Measurements from ENCODE around the gene FAM20A. TPM values are rescaled to one million over a fixed set of nuclear protein-coding genes. Genes with fewer than 3 reads are reported as not detected.

The FAM20A gene
- polyA plus RNA-seq, 1 donor (not counting 4 experiments of a cell fraction or from before 2014, with no cell fraction given), result not detected

DNA sequence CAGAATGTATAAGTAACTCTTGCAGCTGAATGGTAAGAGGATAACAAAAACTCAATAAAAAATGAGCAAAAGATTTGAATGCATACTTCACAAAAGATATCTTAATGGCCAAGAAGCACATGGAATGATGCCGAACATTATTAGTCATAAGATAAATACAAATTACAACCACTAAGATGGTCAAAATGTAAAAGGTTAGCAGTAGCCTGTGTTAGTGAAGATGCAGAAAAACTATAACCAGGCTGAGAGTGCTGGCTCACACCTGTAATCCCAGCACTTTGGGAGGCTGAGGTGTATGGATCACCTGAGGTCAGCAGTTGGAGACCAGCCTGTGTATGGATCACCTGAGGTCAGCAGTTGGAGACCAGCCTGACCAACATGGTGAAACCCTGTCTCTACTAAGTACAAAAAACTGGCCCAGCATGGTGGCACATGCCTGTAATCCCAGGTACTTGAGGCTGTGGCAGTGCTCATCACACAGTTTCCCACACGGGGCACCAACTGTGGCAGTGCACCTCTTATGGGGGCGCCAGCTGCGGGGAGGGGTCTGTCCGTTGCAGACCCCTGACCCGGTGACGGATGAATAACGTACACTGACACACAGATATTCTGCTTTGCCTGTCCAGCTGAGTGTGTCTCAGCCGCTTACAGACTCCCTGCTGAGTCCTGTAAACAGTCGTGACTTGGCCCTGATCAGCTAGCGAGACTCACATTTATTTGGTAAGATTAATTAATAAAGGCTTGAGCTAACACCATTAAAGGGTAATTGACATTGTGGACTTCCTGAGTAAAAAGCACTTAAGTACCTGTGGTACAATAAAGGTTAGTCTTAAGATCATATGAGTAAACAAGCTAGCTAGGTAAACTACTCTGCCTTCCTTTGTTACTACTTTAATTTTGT, 45.7 kb upstream of the FAM20A start:
- Histone ChIP-seq H3K27ac (ENCODE audit: control insufficient read depth, insufficient read depth, low read length) (no peak overlapping the region), H2AFZ (ENCODE audit: control insufficient read depth, low read length) (no peak overlapping the region), H3K36me3 (ENCODE audit: control insufficient read depth in 2 of 2, extremely low read depth in 1 of 2, insufficient read depth in 2 of 2, low read length in 2 of 2) (no peaks in the 10 kb centered on the region), H4K20me1 (ENCODE audit: control insufficient read depth, extremely low read depth, insufficient read depth, low read length) (no peaks in the 10 kb centered on the region), H3K27me3 (ENCODE audit: control insufficient read depth, extremely low read depth, insufficient read depth, low read length) (no peaks in the 10 kb centered on the region), H3K9me1 (ENCODE audit: control insufficient read depth, extremely low read depth, insufficient read depth, low read length) (no peaks in the 10 kb centered on the region), H3K9ac (ENCODE audit: control insufficient read depth, extremely low read depth, insufficient read depth, low read length) (no peak overlapping the region), H3K4me3 (ENCODE audit: control insufficient read depth in 2 of 3, extremely low read depth in 1 of 3, insufficient read depth in 2 of 3, low read depth in 1 of 3, low read length in 3 of 3) (no peak overlapping the region), H3K4me1 (ENCODE audit: control insufficient read depth, extremely low read depth, insufficient read depth, low read length) (no peaks in the 10 kb centered on the region), H3K9me3 (ENCODE audit: control insufficient read depth, low read depth, low read length) (no peaks in the 10 kb centered on the region), H3K79me2 (ENCODE audit: control insufficient read depth, insufficient read depth, low read length) (no peaks in the 10 kb centered on the region), H3K4me2 (ENCODE audit: control insufficient read depth, extremely low read depth, insufficient read depth, low read depth, low read length) (no peak overlapping the region)
- FAIRE-seq, result no peak
- DNase-seq (ENCODE audit: low read depth, low spot score), result no peak
- dilution Hi-C loops (cut with MboI; ENCODE audit: extremely low pct_ligation_motif_present, low sequenced_read_pairs), result no loop called here
- TF ChIP-seq, protein P1, sequence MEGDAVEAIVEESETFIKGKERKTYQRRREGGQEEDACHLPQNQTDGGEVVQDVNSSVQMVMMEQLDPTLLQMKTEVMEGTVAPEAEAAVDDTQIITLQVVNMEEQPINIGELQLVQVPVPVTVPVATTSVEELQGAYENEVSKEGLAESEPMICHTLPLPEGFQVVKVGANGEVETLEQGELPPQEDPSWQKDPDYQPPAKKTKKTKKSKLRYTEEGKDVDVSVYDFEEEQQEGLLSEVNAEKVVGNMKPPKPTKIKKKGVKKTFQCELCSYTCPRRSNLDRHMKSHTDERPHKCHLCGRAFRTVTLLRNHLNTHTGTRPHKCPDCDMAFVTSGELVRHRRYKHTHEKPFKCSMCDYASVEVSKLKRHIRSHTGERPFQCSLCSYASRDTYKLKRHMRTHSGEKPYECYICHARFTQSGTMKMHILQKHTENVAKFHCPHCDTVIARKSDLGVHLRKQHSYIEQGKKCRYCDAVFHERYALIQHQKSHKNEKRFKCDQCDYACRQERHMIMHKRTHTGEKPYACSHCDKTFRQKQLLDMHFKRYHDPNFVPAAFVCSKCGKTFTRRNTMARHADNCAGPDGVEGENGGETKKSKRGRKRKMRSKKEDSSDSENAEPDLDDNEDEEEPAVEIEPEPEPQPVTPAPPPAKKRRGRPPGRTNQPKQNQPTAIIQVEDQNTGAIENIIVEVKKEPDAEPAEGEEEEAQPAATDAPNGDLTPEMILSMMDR (optimal IDR thresholded peaks at IDR 0.05 in 1 of 3, IDR thresholded peaks at IDR 0.05 in 1 of 3, conservative IDR thresholded peaks at IDR 0.05 in 1 of 3; ENCODE audit: extremely low read depth in 1 of 3, insufficient read depth in 2 of 3, low read length in 3 of 3), result no peak
- no peak for TF ChIP-seq EZH2 (IDR thresholded peaks at IDR 0.05; ENCODE audit: low read length)

GRCh38 chr17:68642118-68642412, 40.9 kb upstream of the FAM20A start:
- no peak for DNase-seq (ENCODE audit: low read depth, low spot score)
- no peak for FAIRE-seq
- Histone ChIP-seq H3K9ac (ENCODE audit: control insufficient read depth, extremely low read depth, insufficient read depth, low read length) (no peak overlapping the region), H3K27ac (ENCODE audit: control insufficient read depth, insufficient read depth, low read length) (no peak overlapping the region), H3K4me2 (ENCODE audit: control insufficient read depth, extremely low read depth, insufficient read depth, low read depth, low read length) (no peak overlapping the region), H3K27me3 (ENCODE audit: control insufficient read depth, extremely low read depth, insufficient read depth, low read length) (no peaks in the 10 kb centered on the region), H3K79me2 (ENCODE audit: control insufficient read depth, insufficient read depth, low read length) (no peaks in the 10 kb centered on the region), H4K20me1 (ENCODE audit: control insufficient read depth, extremely low read depth, insufficient read depth, low read length) (no peaks in the 10 kb centered on the region), H2AFZ (ENCODE audit: control insufficient read depth, low read length) (no peak overlapping the region), H3K4me1 (ENCODE audit: control insufficient read depth, extremely low read depth, insufficient read depth, low read length) (no peaks in the 10 kb centered on the region), H3K36me3 (ENCODE audit: control insufficient read depth in 2 of 2, extremely low read depth in 1 of 2, insufficient read depth in 2 of 2, low read length in 2 of 2) (no peaks in the 10 kb centered on the region), H3K4me3 (ENCODE audit: control insufficient read depth in 2 of 3, extremely low read depth in 1 of 3, insufficient read depth in 2 of 3, low read depth in 1 of 3, low read length in 3 of 3) (no peak overlapping the region), H3K9me1 (ENCODE audit: control insufficient read depth, extremely low read depth, insufficient read depth, low read length) (no peaks in the 10 kb centered on the region), H3K9me3 (ENCODE audit: control insufficient read depth, low read depth, low read length) (no peaks in the 10 kb centered on the region)
- dilution Hi-C loops (cut with MboI; ENCODE audit: extremely low pct_ligation_motif_present, low sequenced_read_pairs), result no loop called here
- TF ChIP-seq, protein P1 (optimal IDR thresholded peaks at IDR 0.05 in 1 of 3, IDR thresholded peaks at IDR 0.05 in 1 of 3, conservative IDR thresholded peaks at IDR 0.05 in 1 of 3; ENCODE audit: extremely low read depth in 1 of 3, insufficient read depth in 2 of 3, low read length in 3 of 3), result no peak
- TF ChIP-seq EZH2 (IDR thresholded peaks at IDR 0.05; ENCODE audit: low read length), result no peak

All from keratinocyte (primary cell).